ENCODE data around the gene WNT7B. TPM values are rescaled to one million over a fixed set of nuclear protein-coding genes. Genes with fewer than 3 reads are reported as not detected.

The WNT7B gene
- total RNA-seq, 1 donor from 2014 or later, result 0.15 TPM

DNA sequence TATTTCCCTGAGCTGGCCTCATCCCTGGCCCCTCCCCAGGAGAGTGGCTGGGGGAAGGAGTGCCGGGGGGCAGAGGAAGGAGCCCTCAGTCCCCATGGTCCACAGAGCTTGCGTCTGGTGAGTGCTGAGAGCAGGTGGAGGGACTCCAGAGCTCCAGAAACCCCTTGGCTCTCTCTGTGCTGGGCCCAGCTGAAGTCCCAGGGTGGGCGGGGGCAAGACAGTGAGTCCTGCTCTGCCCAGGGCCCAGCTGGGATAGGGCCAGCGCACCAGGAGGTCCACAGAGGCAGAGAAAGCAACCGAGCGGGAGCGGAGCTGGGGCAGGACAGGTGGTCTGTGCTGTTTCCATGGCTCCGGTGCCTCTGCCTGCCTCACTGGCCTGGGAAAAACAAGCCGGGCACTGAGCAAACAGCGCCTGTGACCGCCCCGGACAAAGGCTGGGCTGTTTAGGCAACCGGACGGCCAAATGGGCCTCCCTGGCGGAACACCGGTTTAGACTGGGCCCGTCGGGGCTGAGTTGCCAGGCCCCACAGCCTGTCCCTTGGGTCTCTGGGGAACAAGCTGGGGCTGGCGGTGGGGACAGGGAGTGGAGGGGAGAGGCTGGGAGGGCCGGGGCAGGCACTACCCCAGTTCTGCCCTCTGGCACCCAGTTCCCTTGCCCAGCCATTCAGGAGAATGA is 34.1 kb upstream of the WNT7B start:
- TF ChIP-seq, protein P1, sequence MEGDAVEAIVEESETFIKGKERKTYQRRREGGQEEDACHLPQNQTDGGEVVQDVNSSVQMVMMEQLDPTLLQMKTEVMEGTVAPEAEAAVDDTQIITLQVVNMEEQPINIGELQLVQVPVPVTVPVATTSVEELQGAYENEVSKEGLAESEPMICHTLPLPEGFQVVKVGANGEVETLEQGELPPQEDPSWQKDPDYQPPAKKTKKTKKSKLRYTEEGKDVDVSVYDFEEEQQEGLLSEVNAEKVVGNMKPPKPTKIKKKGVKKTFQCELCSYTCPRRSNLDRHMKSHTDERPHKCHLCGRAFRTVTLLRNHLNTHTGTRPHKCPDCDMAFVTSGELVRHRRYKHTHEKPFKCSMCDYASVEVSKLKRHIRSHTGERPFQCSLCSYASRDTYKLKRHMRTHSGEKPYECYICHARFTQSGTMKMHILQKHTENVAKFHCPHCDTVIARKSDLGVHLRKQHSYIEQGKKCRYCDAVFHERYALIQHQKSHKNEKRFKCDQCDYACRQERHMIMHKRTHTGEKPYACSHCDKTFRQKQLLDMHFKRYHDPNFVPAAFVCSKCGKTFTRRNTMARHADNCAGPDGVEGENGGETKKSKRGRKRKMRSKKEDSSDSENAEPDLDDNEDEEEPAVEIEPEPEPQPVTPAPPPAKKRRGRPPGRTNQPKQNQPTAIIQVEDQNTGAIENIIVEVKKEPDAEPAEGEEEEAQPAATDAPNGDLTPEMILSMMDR (IDR thresholded peaks at IDR 0.05), result no peak
- H3K4me3 Mint-ChIP-seq (ENCODE audit: unreplicated experiment), result no peak overlapping the region
- H3K9me3 Mint-ChIP-seq (ENCODE audit: low read depth), result peaks cover 11% of the 10 kb centered on the region
- H3K27ac Mint-ChIP-seq (ENCODE audit: unreplicated experiment), result no peak overlapping the region
- H3K27me3 Mint-ChIP-seq (ENCODE audit: low read depth), result no peaks in the 10 kb centered on the region
- H3K4me1 Mint-ChIP-seq (ENCODE audit: low read depth), result peaks cover 67% of the 10 kb centered on the region
- peak; percentile 85 for DNase-seq (ENCODE audit: low spot score)
- peaks cover 2% of the 10 kb centered on the region for H3K36me3 Mint-ChIP-seq (ENCODE audit: low read depth)

DNA sequence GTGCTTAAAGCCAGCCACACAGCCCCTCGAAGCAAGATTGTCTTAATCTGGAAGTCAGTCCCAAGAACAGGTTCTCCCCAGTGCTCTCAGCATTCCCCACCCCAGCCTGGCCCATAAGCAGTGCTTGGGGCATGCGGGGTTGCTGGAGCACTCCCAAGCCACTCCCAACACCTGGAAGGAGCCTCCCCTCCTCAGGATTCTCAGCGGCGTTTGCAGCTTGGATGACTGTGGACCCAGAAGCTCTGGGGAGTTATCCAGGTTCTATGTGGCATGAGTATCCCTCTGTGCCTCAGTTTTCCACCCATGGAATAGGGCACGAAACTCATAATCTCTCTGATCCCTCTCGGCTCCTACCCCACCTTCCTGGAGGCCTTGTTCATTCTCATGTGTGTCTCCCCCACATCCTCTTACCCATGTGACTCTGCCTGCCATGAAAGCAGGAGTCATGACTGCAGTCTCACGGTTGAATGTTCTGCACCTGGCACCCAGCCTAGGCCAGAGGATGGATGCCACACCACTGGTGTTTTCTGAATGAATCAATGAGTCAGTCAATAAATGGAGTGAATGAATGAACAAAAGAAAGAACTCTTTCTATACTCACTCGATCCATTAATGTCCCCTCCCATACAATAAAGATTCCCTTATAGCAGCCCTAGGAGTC is 33.4 kb upstream of the WNT7B start:
- Mint-ChIP-seq H3K4me3 (ENCODE audit: unreplicated experiment) (no peak overlapping the region), H3K9me3 (ENCODE audit: low read depth) (peaks cover 11% of the 10 kb centered on the region), H3K27ac (ENCODE audit: unreplicated experiment) (peak overlapping the region; percentile 69), H3K36me3 (ENCODE audit: low read depth) (peaks cover 2% of the 10 kb centered on the region), H3K27me3 (ENCODE audit: low read depth) (no peaks in the 10 kb centered on the region), H3K4me1 (ENCODE audit: low read depth) (peaks cover 63% of the 10 kb centered on the region)
- peak; percentile 51 for DNase-seq (ENCODE audit: low spot score)
- TF ChIP-seq, protein P1 (IDR thresholded peaks at IDR 0.05), result no peak

DNA sequence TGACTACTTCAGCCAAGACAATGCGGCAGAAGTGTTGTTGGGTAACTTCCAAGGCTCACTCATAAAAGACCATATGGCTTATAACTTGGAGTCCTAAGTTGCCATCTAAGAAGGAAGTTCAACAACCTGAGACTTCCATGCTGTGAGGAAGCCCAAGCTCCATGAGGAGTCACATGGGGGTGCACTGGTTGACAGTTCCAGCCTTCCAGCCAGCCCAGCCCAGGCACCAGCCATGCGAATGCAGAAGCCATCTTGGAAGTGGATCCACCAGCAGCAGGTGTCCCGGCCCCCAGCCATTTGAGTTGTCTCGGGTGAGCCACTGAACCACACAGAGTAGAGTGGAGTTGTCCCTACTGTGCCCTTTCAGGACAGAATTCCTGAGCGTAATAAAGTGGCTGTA is 32.8 kb upstream of the WNT7B start:
- H3K27me3 Mint-ChIP-seq (ENCODE audit: low read depth), result no peaks in the 10 kb centered on the region
- H3K4me3 Mint-ChIP-seq (ENCODE audit: unreplicated experiment), result no peak overlapping the region
- peaks cover 59% of the 10 kb centered on the region for H3K4me1 Mint-ChIP-seq (ENCODE audit: low read depth)
- H3K27ac Mint-ChIP-seq (ENCODE audit: unreplicated experiment), result peak overlapping the region; percentile 88
- peak; percentile 81 for DNase-seq (ENCODE audit: low spot score)
- peaks cover 11% of the 10 kb centered on the region for H3K9me3 Mint-ChIP-seq (ENCODE audit: low read depth)
- peaks cover 2% of the 10 kb centered on the region for H3K36me3 Mint-ChIP-seq (ENCODE audit: low read depth)
- TF ChIP-seq, protein P1 (IDR thresholded peaks at IDR 0.05), result no peak

DNA sequence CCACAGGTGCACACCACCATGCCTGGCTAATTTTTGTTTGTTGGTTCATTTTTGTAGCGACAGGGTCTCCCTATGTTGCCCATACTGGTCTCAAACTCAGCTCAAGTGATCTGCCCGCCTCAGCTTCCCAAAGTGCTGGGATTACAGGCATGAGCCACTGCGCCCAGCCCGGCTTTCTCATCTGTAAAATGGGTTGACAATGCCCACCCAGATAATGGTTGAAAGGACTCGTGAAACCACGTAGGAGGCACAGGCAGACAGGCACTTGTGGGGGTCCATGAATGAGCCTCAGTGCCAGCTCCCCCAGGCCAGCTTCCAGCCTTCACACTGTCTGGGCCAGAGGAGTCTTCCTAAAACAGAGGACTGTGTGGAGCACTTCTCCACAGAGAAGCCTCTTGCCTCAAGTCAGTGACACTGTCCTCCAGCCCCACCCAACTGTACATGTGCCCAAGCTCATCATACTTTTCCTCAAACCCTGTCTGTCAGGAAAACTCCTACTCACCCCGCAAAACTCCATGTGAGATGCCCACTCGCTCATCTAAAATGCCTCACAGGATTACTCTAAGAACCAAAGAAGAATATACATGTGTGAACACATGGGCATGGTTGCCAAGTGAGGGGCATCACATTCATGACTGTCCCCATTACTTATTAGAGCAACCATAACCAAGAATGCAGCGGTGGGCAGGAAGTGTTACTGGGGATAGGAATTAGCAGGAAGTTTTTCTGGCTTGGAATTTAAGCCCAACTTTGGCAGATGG is 32.1 kb upstream of the WNT7B start:
- Mint-ChIP-seq H3K36me3 (ENCODE audit: low read depth) (peaks cover 2% of the 10 kb centered on the region), H3K4me3 (ENCODE audit: unreplicated experiment) (no peak overlapping the region), H3K4me1 (ENCODE audit: low read depth) (peaks cover 64% of the 10 kb centered on the region)

DNA sequence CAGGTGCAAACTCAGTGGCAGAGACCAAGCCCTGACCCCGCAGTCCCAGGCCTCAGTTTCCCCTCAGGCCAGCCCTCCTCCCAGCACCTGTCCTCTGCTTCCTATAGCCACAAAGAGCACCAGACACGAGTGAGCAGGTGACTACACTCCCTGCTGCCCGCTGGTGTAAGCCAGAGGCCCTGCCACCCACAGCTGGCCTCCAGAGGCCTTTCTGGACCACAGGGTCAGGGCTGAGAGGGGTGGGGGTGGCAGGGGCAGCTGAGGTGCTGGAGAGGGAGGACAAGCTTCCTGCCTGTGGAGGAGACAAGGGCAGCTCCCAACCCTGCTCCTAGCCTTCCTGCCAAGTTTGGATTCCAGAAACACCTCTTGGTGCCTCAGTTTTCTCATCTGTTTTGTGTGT is 31.3 kb upstream of the WNT7B start:
- Mint-ChIP-seq H3K9me3 (ENCODE audit: low read depth) (peaks cover 11% of the 10 kb centered on the region), H3K4me3 (ENCODE audit: unreplicated experiment) (no peak overlapping the region), H3K27me3 (ENCODE audit: low read depth) (no peaks in the 10 kb centered on the region)

More for the DNA sequence above, 32.1 kb upstream of the WNT7B start:
- no peaks in the 10 kb centered on the region for H3K27me3 Mint-ChIP-seq (ENCODE audit: low read depth)
- H3K9me3 Mint-ChIP-seq (ENCODE audit: low read depth), result peaks cover 11% of the 10 kb centered on the region
- TF ChIP-seq, protein P1 (IDR thresholded peaks at IDR 0.05), result no peak
- peak overlapping the region; percentile 88 for H3K27ac Mint-ChIP-seq (ENCODE audit: unreplicated experiment)
- peak; percentile 58 for DNase-seq (ENCODE audit: low spot score)

More for the DNA sequence above, 31.3 kb upstream of the WNT7B start:
- TF ChIP-seq, protein P1 (IDR thresholded peaks at IDR 0.05), result no peak
- DNase-seq (ENCODE audit: low spot score), result no peak
- Mint-ChIP-seq H3K27ac (ENCODE audit: unreplicated experiment) (peak overlapping the region; percentile 88), H3K36me3 (ENCODE audit: low read depth) (peaks cover 2% of the 10 kb centered on the region), H3K4me1 (ENCODE audit: low read depth) (peaks cover 62% of the 10 kb centered on the region)
